PC-9 (cell line): ENCODE results near the gene STMN3.

ENCODE experiments used
- EZH2 ChIP-seq: fragments of 200-600 bp; sonication (generic); IDR thresholded peaks from 2 replicates; pipeline ENCODE4 v1.8.0; 2017; ENCODE audit warnings: antibody characterized with exemption, low read depth
- TF ChIP-seq, protein P1 (sequence below): fragments of 200-600 bp; sonication (generic); conservative IDR thresholded peaks from 2 replicates; pipeline ENCODE4 v1.6.1; 2017; ENCODE audit warnings: mixed run types, antibody characterized with exemption, mild to moderate bottlenecking, moderate library complexity

DNA sequence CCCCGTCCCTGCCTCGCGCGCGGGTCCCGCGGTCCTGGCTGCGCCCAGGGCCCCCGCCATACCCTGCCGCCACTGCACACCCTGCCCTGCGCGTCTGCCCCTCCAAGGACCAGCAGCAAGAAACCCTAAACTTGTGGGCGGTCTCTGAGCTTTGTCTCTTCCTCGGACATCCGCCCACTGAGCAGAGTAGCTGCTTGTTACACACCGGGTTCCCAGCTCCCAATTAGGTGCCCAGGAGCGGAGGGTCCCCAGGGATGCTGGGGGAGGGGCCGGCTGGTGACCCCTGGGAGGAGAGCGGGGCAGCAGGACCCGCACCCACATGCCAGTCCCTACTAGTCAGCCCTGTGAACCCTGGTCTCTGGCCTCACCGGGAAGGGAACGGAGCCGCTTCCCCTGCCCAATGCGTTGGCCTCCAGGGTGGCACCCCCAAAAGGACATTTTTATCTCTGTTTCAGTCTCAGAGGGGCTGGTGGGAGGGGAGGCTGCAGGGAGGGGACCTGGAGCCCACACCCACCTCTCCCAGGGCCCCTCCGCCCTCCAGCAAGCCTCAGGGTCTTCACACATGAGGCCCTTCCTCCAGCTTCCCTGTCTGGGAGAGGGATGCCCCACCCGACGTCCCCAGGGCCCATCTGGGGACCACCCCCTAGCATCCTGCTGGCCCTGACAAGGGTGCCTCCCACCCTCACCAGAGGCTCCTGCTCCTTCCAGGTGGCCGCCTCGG, 10.5 kb downstream of the STMN3 start:
- TF ChIP-seq, protein P1, sequence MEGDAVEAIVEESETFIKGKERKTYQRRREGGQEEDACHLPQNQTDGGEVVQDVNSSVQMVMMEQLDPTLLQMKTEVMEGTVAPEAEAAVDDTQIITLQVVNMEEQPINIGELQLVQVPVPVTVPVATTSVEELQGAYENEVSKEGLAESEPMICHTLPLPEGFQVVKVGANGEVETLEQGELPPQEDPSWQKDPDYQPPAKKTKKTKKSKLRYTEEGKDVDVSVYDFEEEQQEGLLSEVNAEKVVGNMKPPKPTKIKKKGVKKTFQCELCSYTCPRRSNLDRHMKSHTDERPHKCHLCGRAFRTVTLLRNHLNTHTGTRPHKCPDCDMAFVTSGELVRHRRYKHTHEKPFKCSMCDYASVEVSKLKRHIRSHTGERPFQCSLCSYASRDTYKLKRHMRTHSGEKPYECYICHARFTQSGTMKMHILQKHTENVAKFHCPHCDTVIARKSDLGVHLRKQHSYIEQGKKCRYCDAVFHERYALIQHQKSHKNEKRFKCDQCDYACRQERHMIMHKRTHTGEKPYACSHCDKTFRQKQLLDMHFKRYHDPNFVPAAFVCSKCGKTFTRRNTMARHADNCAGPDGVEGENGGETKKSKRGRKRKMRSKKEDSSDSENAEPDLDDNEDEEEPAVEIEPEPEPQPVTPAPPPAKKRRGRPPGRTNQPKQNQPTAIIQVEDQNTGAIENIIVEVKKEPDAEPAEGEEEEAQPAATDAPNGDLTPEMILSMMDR, result no peak
- TF ChIP-seq EZH2, result no peak
